Trophoblast cell (in vitro differentiated cells and primary cell): ENCODE measurements around the gene PDGFC.
A peak's percentile ranks its signal among the peaks of the same experiment; 100 is the strongest.

Experiments used
- DNase-seq, 2 donors: peaks; one replicate each; pipeline ENCODE4 v3.0.0-alpha.2; 2016
- H2AFZ ChIP-seq: 2 replicates; pipeline ENCODE4 v1.6.1; 2013; ENCODE audit warnings: low read length, moderate library complexity, mild to moderate bottlenecking; ENCODE audit not compliant: insufficient read depth, poor library complexity
- H2AK5ac ChIP-seq: 2 replicates; pipeline ENCODE4 v1.6.1; 2013; ENCODE audit warnings: mild to moderate bottlenecking, low read length
- H2BK120ac ChIP-seq: 2 replicates; pipeline ENCODE4 v1.6.1; 2013; ENCODE audit warnings: low read length, mild to moderate bottlenecking, moderate library complexity; ENCODE audit not compliant: insufficient read depth, poor library complexity
- H2BK12ac ChIP-seq: 2 replicates; pipeline ENCODE4 v1.6.1; 2013; ENCODE audit warnings: mild to moderate bottlenecking, low read length, moderate library complexity
- H2BK5ac ChIP-seq: 2 replicates; pipeline ENCODE4 v1.6.1; 2013; ENCODE audit warnings: low read length, low read depth, moderate library complexity, mild to moderate bottlenecking; ENCODE audit not compliant: poor library complexity
- H3K14ac ChIP-seq: 2 replicates; pipeline ENCODE4 v1.6.1; 2013; ENCODE audit warnings: mild to moderate bottlenecking, low read length
- H3K18ac ChIP-seq: 2 replicates; pipeline ENCODE4 v1.6.1; 2013; ENCODE audit warnings: mild to moderate bottlenecking, low read length
- H3K23ac ChIP-seq: 2 replicates; pipeline ENCODE4 v1.6.1; 2013; ENCODE audit warnings: low read length
- H3K27ac ChIP-seq: 2 replicates; pipeline ENCODE4 v1.5.1; 2013; ENCODE audit warnings: low read depth, mild to moderate bottlenecking, inconsistent platforms, low read length, moderate library complexity
- H3K27me3 ChIP-seq: 2 replicates; pipeline ENCODE4 v1.6.1; 2013; ENCODE audit warnings: inconsistent platforms, mild to moderate bottlenecking, low read length, moderate library complexity; ENCODE audit not compliant: insufficient read depth
- H3K36me3 ChIP-seq, 2 experiments: 1 replicate in 1 of 2; 2 replicates in 1 of 2; pipeline ENCODE4 v1.6.1; 2013; ENCODE audit warnings: low read length in 2 of 2, mild to moderate bottlenecking in 2 of 2, moderate library complexity in 1 of 2; ENCODE audit not compliant: insufficient read depth in 2 of 2, control insufficient read depth in 1 of 2
- H3K4ac ChIP-seq: 2 replicates; pipeline ENCODE4 v1.6.1; 2013; ENCODE audit warnings: low read depth, mild to moderate bottlenecking, low read length, moderate library complexity
- H3K4me1 ChIP-seq, 2 experiments: 1 replicate in 1 of 2; 2 replicates in 1 of 2; pipeline ENCODE4 v1.6.1; 2013; ENCODE audit warnings: low read length in 2 of 2, mild to moderate bottlenecking in 2 of 2, moderate library complexity in 1 of 2; ENCODE audit not compliant: insufficient read depth in 2 of 2, control insufficient read depth in 1 of 2
- H3K4me2 ChIP-seq: 2 replicates; pipeline ENCODE4 v1.6.1; 2013; ENCODE audit warnings: inconsistent platforms, mild to moderate bottlenecking, low read length, moderate library complexity
- H3K4me3 ChIP-seq: 2 replicates; pipeline ENCODE4 v1.5.1; 2013; ENCODE audit warnings: mild to moderate bottlenecking, low read depth, low read length, inconsistent platforms
- H3K79me1 ChIP-seq: one replicate; pipeline ENCODE4 v1.6.1; 2013; ENCODE audit warnings: low read length
- H3K79me2 ChIP-seq: 2 replicates; pipeline ENCODE4 v1.6.1; 2013; ENCODE audit warnings: low read length, mild to moderate bottlenecking; ENCODE audit not compliant: control insufficient read depth, insufficient read depth, poor library complexity
- H3K9ac ChIP-seq: 2 replicates; pipeline ENCODE4 v1.6.1; 2013; ENCODE audit warnings: mild to moderate bottlenecking, low read length
- H3K9me3 ChIP-seq: 2 replicates; pipeline ENCODE4 v1.6.1; 2013; ENCODE audit warnings: low read depth, mild to moderate bottlenecking, control low read depth, inconsistent platforms, low read length; ENCODE audit not compliant: insufficient read depth
- H4K12ac ChIP-seq: 2 replicates; pipeline ENCODE4 v1.6.1; 2013; ENCODE audit warnings: low read depth, mild to moderate bottlenecking, low read length, moderate library complexity
- H4K8ac ChIP-seq: 2 replicates; pipeline ENCODE4 v1.6.1; 2013; ENCODE audit warnings: low read depth, mild to moderate bottlenecking, low read length, moderate library complexity
- H4K91ac ChIP-seq: one replicate; pipeline ENCODE4 v1.6.1; 2013; ENCODE audit warnings: low read depth, mild to moderate bottlenecking, low read length, moderate library complexity
- WGBS: extraction: QIAGEN DNeasy Blood & Tissue Kit; methylation state at CpG from one replicate; pipeline ENCODE4 v1.1.7; 2013; ENCODE audit warnings: missing lambda C conversion rate; ENCODE audit not compliant: insufficient read length, insufficient coverage; ENCODE audit errors: extremely low coverage; 5-methylcytosine and 5-hydroxymethylcytosine counted together

Gene PDGFC

DNA sequence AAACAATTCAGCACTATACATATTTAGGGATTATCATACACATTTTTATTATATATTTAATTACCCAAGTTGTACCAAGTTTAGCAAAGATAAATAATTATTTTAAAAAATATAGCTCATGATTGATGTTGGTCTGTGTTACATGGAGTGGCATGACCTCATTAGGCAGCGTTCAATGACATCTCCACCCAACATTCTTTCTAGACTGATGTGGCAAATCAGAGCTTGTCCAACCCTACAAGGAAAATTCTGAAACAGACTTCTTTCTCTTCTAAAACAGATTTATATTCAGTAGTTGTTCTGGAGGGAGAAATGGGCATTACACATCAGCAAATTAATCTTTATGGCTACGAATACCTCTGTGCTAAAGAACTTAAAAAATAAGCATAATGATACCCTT lies 189.7 kb downstream of the PDGFC start:
- Histone ChIP-seq H2BK120ac (no peak overlapping the region), H2BK5ac (no peak overlapping the region), H4K8ac (no peak overlapping the region), H2AFZ (no peak overlapping the region), H3K36me3 (no peaks in the 10 kb centered on the region), H4K12ac (no peak overlapping the region), H3K23ac (no peak overlapping the region), H3K4ac (no peak overlapping the region), H3K27me3 (no peaks in the 10 kb centered on the region), H2BK12ac (no peak overlapping the region), H3K18ac (no peak overlapping the region), H2AK5ac (no peak overlapping the region), H3K4me2 (no peak overlapping the region), H4K91ac (no peak overlapping the region), H3K79me1 (peaks cover 8% of the 10 kb centered on the region), H3K79me2 (no peaks in the 10 kb centered on the region), H3K14ac (no peak overlapping the region), H3K4me3 (no peak overlapping the region), H3K4me1 (peaks cover 2% of the 10 kb centered on the region in 2 experiments), H3K9ac (no peak overlapping the region), H3K9me3 (no peaks in the 10 kb centered on the region), H3K27ac (no peak overlapping the region)
- no CpG with 5 or more reads among the region's 2 CpGs for WGBS
- peak in 1 of 2 donors; percentile 27 for DNase-seq

DNA sequence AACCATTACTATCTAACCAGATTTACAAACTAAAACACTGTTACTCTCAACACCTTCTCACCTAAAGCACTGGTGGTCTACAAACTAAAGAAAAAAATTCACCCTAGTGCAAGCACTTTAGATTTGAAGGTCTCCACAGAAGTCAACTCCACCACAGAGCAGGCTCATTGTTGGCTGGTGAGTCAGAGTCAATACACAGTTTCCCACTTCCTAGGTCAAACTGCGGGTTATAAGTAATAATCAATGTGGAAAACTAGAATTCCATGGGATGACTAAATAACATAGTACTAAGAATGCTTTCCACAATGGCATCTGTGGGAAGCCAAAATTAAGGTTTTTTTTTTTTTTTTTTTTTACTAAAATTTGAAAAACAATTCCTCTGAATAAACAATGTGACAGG lies 191.8 kb downstream of the PDGFC start:
- Histone ChIP-seq H2BK5ac (no peak overlapping the region), H3K79me2 (no peaks in the 10 kb centered on the region), H4K12ac (no peak overlapping the region), H2BK12ac (no peak overlapping the region), H3K9ac (no peak overlapping the region), H4K8ac (no peak overlapping the region), H3K4ac (no peak overlapping the region), H3K4me2 (no peak overlapping the region), H3K36me3 (no peaks in the 10 kb centered on the region), H4K91ac (no peak overlapping the region), H3K23ac (no peak overlapping the region), H3K4me3 (no peak overlapping the region), H2AFZ (no peak overlapping the region), H3K18ac (no peak overlapping the region), H3K79me1 (peaks cover 8% of the 10 kb centered on the region), H2BK120ac (no peak overlapping the region), H3K4me1 (peaks cover 2% of the 10 kb centered on the region in 2 experiments), H3K27ac (peak overlapping the region; percentile 82), H3K27me3 (no peaks in the 10 kb centered on the region), H3K14ac (no peak overlapping the region), H2AK5ac (no peak overlapping the region), H3K9me3 (no peaks in the 10 kb centered on the region)
- WGBS, result no CpG with 5 or more reads among the region's 1 CpG
- peak in 1 of 2 donors; percentile 2 for DNase-seq

DNA sequence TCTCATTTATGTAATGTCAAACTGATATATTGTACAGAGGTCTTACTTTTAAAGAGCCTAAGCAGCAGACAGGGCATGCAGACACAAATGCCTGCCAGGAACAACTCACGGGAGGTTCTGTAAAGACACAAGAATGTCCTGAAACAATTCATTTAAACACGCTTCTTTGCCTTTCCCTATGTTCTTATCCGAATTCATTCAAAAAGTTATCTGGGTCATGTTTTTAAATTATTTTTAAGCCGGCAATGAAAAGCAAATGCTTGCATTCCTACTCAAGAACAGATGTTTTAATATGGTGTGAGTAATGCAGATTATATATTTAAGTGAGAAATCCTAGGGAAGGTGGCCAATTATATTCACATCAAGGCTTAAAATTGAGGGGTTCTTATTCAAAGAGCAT lies 192.6 kb downstream of the PDGFC start:
- Histone ChIP-seq H2BK120ac (no peak overlapping the region), H3K4me3 (no peak overlapping the region), H3K36me3 (no peaks in the 10 kb centered on the region), H3K27ac (peak overlapping the region; percentile 82), H3K9ac (no peak overlapping the region), H3K27me3 (no peaks in the 10 kb centered on the region), H3K18ac (no peak overlapping the region), H2BK12ac (no peak overlapping the region), H3K4me1 (peaks cover 5 to 6% of the 10 kb centered on the region in 2 experiments), H3K9me3 (no peaks in the 10 kb centered on the region), H3K79me2 (no peaks in the 10 kb centered on the region), H3K14ac (no peak overlapping the region), H4K91ac (no peak overlapping the region), H4K12ac (no peak overlapping the region), H3K23ac (no peak overlapping the region), H3K4ac (no peak overlapping the region), H3K4me2 (no peak overlapping the region), H3K79me1 (peaks cover 12% of the 10 kb centered on the region), H2BK5ac (no peak overlapping the region), H2AK5ac (no peak overlapping the region), H2AFZ (no peak overlapping the region), H4K8ac (no peak overlapping the region)
- DNase-seq, result no peak
- no CpG with 5 or more reads among the region's 4 CpGs for WGBS

DNA sequence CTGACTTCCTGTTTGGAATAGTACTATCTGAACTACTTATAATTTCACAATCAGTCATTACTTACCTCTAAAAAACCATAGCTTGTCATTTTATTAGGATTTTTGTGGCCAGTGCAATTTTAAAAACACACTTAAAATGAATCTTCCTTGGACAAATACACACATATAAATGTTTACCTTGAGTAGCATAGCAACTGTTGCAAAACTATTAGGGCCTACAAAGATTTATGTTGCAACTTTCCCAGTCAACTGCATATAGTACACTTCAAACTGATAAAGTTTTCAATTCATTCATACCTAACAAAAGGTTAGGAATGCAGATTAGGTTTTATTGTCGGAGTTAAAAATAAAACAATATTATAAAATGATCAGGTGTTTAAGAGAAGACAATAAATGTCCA lies 193.0 kb downstream of the PDGFC start:
- Histone ChIP-seq H3K79me2 (no peaks in the 10 kb centered on the region), H4K8ac (no peak overlapping the region), H3K4me2 (no peak overlapping the region), H2AK5ac (no peak overlapping the region), H3K23ac (no peak overlapping the region), H3K9ac (no peak overlapping the region), H3K18ac (no peak overlapping the region), H4K91ac (no peak overlapping the region), H3K27me3 (no peaks in the 10 kb centered on the region), H3K4me3 (no peak overlapping the region), H2BK5ac (no peak overlapping the region), H2BK120ac (no peak overlapping the region), H4K12ac (no peak overlapping the region), H3K9me3 (no peaks in the 10 kb centered on the region), H3K4me1 (peaks cover 5 to 7% of the 10 kb centered on the region in 2 experiments), H3K79me1 (peaks cover 12% of the 10 kb centered on the region), H3K14ac (no peak overlapping the region), H3K27ac (no peak overlapping the region), H2BK12ac (no peak overlapping the region), H3K4ac (no peak overlapping the region), H2AFZ (no peak overlapping the region), H3K36me3 (no peaks in the 10 kb centered on the region)
- no CpG with 5 or more reads among the region's 1 CpG for WGBS
- DNase-seq, result peak in 1 of 2 donors; percentile 23
